GM18502 (cell line): ENCODE measurements around the gene SLC28A3.
A peak's percentile ranks its signal among the peaks of the same experiment; 100 is the strongest.

Source experiments
- ATAC-seq: cut with Tn5 transposase; IDR thresholded peaks from one replicate; pipeline ENCODE4 v1.9.1; 2021; ENCODE audit warnings: mild to moderate bottlenecking; ENCODE audit not compliant: unreplicated experiment, poor library complexity

Gene SLC28A3

GRCh38 chr9:84301851-84302250 is 38.7 kb downstream of the SLC28A3 start:
- no peak for ATAC-seq

DNA sequence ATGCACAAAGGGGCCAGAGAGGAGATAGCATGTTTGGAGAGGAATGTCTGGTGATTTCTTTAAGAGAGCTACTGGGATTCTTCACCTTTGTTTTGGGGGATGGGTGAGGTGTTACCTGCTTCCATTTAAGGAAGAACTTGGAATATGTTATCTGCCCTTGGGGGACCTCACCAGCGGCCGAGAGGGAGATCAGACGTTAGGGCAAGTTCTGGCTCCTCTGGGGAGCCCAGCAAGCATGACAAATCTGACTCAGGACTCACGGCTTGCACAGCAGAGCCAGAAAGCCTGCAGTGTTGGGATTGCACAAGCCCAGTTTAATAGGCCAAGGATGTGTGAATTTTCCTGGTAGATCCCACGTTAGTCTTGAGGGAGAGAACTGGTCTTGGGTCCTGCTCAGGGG is 40.3 kb downstream of the SLC28A3 start:
- ATAC-seq: no peak

DNA sequence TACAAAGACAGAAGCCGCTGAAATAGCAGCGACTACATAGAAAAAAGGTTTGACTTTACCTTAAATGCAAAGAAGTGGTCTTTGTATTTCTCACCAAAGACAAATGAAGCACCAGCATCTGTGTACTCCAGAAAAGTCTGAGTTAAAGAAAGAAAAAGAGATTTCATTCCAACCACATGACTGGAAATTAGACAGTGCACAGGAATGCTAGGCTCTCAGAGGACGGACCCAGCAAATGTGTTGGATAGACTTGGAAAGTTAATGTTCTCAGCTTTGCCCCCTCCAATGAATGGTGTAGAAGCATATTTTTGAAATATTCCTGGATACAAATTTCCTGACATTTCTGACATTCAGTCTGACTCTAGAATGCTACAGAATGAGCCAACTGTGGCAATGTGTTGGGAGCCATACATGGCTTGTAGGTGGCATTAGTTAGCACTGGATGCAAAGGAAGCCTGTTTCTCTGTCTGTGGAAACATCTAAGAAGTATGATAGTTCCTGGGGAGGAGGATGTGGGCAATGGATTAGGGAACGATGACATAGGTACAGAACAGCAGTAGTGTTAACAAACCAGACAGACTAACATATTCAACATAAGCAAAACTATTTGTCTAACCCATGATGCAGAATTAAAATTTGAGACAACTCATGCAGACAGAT is 43.3 kb downstream of the SLC28A3 start:
- ATAC-seq: no peak

DNA sequence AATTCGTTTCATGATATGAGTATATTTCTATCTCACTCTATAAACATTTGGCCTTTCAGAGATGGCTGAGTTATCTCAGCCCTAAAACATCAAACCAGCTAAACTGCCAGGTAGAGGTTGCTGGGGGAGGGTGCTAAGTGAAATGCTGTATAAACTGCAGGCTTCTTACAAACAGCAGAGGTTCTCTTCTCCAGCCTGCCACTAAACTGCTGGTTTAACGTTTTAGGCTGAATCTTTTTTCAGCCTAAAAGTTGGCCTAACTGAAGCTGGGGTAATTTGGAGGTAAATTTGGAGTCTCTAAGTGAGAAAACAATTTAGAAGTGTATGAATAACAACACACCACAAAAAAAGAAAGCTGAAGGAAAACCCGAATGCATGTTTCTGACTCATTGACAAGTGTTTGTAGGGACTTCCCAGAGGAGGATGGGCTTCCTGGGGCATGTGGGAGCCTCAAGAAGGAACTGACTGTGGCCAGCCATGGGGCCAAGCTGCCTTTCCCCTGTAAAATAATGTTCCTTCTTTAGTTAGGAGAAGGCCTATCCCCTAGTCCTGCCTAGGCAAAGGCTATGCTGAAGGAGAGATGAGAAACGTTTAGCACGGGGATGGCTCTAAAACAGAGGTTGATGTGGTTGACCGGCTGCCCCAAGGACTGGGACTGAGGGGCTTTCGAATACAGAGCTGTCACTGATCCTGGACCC is 44.3 kb downstream of the SLC28A3 start:
- ATAC-seq: peak; percentile 65

- no peak for ATAC-seq
These were observed 46.2 kb downstream of the SLC28A3 start for GRCh38 chr9:84294241-84294950.

DNA sequence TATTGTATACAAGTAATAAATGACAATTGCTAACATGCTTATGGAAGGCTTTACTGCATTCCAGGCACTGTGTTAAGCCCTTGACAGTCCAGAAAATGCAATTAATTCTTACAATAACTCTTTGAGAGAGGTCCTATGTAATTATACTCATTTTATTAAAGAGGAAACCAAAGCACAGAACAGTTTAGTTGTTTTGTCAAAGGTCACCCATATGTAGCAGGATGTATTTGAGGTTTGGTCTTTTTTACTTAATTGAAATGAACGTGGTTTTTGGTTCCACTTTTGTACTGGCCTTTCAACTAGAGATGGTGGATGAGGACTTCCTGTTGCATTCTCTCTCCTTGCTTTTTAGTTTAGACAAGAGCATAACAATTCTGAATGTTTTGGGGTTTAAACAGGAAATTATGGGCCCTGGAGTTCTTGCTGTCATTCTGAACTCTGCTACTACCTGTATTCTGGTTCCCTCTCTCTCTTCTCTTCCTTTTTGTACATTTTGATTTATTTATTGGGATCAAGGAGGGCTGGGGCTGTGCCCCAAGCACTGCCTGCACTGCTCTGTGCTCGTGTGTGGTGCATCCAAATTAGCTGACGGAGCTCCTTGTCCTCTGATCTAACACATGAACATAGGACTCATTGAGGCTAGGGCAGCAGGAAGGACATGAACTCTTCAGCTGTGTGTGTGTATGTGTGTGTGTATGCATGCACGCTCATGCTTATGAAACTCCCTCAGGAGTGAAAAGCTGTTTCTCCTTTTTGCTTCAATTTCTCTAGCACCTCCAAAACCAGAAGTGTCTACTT is 47.4 kb downstream of the SLC28A3 start:
- ATAC-seq: peak; percentile 61

- ATAC-seq: peak; percentile 69
These were observed 55.2 kb downstream of the SLC28A3 start for GRCh38 chr9:84285381-84285780.

DNA sequence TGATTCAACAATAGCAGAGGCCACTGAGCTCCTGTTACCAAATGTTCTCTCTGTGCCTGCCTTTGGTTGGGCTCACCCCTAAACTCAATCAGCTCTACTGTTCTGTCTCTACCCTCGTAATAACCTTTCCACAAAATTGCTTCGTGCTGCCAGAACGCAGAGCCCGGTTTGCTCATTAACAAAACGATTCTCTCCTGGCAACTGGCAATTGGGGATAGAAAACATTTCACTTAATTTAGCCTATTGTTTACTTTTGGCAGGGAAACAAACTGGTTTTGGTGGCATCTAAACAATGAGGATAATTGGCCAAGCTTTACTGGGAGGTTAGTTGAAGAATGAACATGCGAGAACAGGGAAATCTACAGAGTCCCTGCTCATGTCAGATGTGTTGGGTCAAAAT is 56.6 kb downstream of the SLC28A3 start:
- ATAC-seq: no peak

GRCh38 chr9:84278130-84278529 is 62.4 kb downstream of the SLC28A3 start:
- ATAC-seq: no peak

DNA sequence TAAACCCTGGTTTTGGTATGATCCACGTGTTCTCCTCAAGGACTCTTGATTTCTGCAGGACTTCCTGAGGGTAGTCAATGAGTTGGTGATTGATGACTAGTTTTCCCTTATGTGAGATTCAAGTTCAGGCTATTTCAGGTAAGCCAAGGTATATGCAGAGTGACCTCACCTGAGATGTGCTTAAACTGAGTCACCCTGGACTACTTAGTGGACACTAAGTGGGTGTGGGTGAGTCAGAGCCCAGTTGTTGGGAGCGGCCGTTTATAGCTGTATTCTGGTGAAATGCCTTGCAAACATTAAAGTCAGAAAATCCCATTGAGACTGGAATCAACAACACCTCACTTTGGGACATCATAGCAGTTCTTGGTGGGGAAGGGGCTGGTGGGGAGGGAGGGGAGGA is 62.9 kb downstream of the SLC28A3 start:
- no peak for ATAC-seq

GRCh38 chr9:84276741-84277140 is 63.8 kb downstream of the SLC28A3 start:
- ATAC-seq: no peak

DNA sequence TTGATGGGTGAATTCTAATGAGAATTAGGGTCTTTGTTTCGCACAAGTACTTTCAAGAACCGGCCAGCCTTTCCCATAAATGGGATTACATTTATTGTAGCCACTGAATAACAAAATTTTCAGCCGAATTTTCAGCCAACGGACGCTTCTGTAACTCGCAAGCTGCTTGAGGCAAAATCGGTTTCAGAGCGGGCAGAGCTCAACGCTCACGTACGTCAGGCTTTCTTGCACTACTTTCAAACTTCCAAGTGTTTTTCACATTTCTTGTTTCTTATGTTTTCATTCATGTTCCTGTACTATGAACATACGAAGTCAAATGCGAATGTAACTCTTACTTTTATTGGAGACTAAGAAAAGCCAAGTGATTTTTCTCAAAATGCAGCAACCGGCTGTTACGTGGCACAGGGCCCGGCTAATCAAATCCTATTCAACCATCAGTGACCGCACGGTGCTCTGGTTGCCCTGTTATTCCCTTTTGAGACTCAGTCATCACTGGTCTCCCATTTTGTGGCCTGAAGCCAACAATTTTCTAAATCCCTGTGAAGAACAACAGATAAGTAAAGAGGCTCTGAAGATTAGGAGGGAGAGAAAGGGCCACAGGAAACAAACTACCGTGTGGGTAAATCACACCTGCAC is 68.5 kb downstream of the SLC28A3 start:
- ATAC-seq: no peak

GRCh38 chr9:84271531-84271900 is 69.0 kb downstream of the SLC28A3 start:
- ATAC-seq: peak; percentile 97

DNA sequence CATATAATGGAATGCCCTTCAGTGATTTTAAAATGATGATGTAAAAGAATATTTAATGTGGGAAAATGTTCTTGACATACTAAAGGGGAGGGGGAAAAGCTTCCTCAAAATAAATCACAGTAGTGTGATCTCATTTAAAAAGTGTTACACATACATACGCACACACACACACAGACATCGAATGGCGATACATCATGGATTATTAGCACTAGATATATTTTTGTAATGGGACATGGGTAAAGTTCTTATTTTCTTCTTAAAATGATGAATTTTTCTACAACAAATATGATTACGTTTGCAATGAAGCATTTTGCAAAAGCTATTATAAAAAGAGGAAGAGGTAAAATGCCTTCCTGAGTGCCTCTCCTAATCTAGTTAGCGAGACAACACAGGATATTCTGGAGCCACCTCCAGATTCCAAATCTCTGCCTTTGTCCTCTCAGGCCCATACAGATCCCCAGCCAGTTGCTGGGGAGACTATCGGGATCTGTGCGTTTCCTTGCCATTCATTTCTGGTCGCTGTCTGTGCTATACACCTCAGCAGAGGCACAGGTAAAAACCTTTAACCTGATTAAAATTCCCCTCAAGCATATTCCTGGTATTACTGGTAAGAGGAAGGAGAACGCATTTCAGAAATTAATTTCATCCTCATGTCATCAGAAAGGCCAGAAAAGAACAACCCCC is 69.6 kb downstream of the SLC28A3 start:
- ATAC-seq: peak; percentile 38

DNA sequence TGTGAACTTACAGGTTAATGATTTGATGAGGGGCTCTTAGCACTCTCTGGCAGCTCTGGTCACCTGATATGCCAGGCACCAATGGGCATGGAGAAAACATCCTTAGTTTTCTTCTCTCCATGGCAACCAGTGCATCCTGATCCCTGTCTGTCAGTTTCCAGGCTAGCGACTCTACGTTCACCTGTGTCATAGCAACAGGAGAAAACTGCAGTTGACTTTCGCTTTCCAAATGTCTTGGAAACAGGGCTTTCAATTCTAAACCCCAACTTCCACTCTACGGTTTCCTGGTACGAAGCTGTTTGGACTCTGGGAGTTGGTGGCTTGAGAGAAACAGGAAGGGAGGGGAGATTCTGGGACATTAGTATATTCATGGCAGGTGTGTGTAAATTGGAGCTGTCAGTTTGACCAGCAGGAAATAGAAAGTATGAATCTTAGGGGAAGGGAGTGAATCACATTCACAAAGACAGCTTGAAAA is 74.4 kb downstream of the SLC28A3 start:
- no peak for ATAC-seq

GRCh38 chr9:84264307-84265029 is 76.1 kb downstream of the SLC28A3 start:
- no peak for ATAC-seq

- ATAC-seq: peak; percentile 63
These were observed 79.3 kb downstream of the SLC28A3 start for GRCh38 chr9:84261070-84261746.

DNA sequence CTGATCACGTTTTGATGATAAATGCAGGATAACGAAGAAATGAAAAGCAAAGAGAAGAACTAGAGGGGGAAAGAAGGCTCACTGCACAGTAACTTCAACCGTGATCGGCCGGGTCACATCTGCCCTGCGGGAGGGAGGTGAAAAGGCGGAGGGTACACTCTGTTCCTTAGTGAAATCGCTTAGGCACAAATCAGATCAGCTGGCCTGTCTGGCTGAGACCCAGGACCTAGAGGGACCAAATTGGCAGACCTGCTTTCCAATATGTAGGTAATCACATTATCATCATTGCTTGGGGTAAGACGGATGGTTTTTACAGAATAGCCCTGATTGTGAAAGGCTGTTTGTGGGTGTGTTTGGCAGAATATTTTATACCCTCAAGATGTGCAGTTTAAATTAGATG is 82.2 kb downstream of the SLC28A3 start:
- no peak for ATAC-seq
